ENCODE data around the gene TPCN2.
"Not testable (repeated sequence)": the region's sequence is repeated elsewhere in the genome, so short reads cannot be mapped to it uniquely, and the experiment has no call there.

- TF ChIP-seq CTCF (IDR thresholded peaks at IDR 0.05 in 2 of 3, conservative IDR thresholded peaks at IDR 0.05 in 1 of 3; ENCODE audit: borderline replicate concordance in 1 of 3, insufficient read depth in 1 of 3, low read depth in 2 of 3, low read length in 2 of 3); EZH2 (IDR thresholded peaks at IDR 0.05); EZH2phosphoT487 (IDR thresholded peaks at IDR 0.05; ENCODE audit: borderline replicate concordance); MAX (IDR thresholded peaks at IDR 0.05); CBX3 (IDR thresholded peaks at IDR 0.05; ENCODE audit: low read depth); ZBTB33 (IDR thresholded peaks at IDR 0.05; ENCODE audit: extremely low read depth, insufficient replicate concordance, low read length); REST (IDR thresholded peaks at IDR 0.05; ENCODE audit: low read depth); TCF7L2 (IDR thresholded peaks at IDR 0.05; ENCODE audit: borderline replicate concordance, extremely low read depth, insufficient read depth, insufficient read length); EGR1 (IDR thresholded peaks at IDR 0.05; ENCODE audit: low read depth): not testable (repeated sequence)
Observed at GRCh38 chr11:69140161-69140560, 91.4 kb downstream of the TPCN2 start.
